ENCODE data around the gene CCDC34. TPM values are rescaled to one million over a fixed set of nuclear protein-coding genes. Genes with fewer than 3 reads are reported as not detected.

Gene CCDC34
- total RNA-seq, 1 donor from 2014 or later, result 3.4 TPM

- DNase-seq (ENCODE audit: extremely low read depth, low read depth, low spot score), result no peak
These were observed 31.8 kb upstream of the CCDC34 start for GRCh38 chr11:27394781-27395228.

DNA sequence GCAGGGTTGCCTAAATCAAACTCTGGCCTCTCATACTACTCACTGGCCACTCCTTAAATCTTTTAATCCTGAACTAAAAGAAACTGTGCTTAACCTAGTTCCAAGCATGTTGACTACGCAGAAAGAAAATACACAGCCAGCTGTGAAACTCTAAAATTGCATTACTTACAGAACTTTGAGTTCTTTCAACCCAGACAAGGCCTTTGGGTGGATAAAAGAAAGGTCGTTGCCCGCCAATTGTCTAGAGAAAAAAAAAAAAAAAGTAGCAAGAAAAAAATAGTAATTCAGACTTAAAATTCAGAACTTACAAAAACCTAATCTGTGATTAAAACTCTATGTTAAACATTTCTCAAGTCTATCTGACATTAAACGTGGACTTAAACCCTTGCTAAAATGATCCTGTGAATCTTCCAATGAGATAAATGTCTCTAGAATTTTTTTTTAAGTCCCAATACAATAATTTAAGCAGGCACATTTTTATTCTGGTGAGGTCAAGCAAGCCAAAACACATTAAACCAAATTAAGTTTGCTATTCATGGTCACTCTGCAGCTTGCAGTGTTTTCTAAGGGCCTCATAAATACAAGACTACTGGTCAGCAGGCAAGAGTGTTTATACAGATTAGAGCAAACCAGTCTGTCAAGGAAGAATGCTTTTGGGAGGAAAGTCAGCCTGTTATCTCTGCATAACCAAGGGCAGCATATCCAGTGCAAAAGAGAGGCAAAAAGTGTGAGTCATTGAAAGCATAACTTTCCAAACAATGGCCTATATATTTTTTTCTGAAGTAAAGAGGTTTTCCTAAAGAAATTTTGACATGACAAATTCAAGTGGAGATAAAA, 29.5 kb upstream of the CCDC34 start:
- DNase-seq (ENCODE audit: extremely low read depth, low read depth, low spot score), result peak; percentile 47

DNA sequence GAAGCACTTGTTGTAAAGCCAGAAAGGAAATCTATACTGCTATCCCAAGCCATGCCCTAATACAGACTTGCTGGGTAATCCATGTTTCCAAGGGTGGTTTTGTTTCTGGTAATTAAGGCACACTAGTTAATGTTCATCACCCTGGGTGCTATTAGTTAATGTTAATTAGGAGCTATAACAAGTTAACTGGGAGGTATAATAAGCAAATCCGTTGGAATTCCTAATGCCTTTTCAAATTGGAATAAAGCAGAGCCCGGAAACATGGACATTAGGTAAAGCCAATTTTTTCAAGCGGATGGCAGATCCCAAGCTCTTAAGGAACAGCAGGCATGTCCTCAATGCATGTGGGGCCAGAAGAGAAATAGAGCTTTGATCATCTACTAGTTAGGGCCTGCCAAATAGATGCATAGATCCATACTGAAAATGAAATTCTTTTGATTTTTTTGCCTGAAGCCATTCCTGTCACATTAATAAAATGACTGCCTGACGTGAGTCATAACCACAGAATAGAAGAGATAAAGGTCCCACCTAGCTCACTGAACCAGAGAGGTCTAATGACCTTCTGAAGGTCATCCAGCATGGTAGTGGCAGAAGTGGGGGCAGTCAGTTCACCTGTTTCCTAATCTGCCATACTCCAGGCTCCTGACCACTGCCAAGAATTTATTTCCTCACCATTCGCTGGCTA, 28.5 kb upstream of the CCDC34 start:
- DNase-seq (ENCODE audit: extremely low read depth, low read depth, low spot score), result no peak

DNA sequence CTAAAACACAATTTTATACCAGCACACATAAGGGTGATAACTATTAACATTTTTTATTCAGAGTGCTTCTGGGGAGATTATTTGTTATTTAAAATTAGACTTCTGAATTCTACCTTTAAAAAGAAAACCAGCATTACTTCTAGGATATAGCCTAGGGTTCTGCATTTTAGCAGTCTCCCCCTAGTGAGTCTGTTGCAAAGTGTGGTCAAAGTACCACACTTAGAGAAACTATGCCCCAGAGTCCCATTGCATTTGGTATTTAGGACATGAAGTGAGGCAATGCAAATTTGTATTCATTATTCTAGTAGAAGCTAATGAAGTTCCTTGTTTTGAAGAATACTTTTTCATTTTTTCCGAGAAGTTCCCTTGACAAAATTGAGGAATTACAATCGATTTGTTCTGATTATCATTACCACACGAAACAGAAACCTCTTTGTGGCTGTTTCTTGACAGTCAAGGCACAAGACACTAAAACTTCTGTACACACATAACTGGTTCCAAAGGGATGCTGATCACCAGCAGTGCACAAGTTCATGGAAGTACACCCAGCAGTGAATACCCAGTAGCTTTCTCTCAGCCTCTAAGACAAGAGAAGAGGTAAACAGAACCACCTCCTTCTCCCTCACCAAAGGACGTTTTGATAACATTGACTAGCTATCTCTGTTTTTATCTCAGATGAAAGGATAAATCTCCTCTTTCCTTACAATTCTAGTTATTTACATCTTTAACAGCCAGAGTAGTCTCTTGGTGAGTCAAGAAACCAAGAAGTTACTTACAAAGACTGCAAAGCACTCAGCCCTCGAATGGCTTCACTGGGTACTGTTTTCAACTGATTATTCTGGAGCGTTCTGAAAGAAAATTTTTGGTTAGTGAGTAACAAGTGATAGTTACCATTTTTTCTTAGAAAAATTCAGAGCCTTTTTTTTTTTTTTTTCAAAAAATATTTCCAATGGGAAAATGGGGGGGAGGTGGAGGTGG, 27.6 kb upstream of the CCDC34 start:
- DNase-seq (ENCODE audit: extremely low read depth, low read depth, low spot score), result no peak

- no peak for DNase-seq (ENCODE audit: extremely low read depth, low read depth, low spot score)
These were observed 25.9 kb upstream of the CCDC34 start for GRCh38 chr11:27388869-27389268.

DNA sequence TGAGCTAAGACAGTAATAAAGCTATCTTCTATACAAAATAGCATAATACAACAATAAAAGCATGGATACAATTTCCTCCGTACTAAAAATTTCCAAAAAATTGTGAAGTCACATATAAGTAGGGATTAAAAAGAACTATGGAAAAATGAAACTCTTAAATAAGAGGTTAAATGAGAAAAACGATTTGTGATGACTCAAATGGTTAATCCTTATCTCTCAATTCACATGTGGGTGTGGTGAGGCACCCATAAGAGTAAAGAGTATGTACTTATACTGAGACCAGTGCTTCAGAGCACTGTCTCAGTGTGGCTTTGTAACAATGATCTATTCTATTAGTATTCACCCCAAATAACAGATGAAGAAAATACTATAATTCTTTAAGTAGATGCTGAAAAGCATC, 25.0 kb upstream of the CCDC34 start:
- DNase-seq (ENCODE audit: extremely low read depth, low read depth, low spot score), result no peak

GRCh38 chr11:27387362-27387761, 24.3 kb upstream of the CCDC34 start:
- no peak for DNase-seq (ENCODE audit: extremely low read depth, low read depth, low spot score)

DNA sequence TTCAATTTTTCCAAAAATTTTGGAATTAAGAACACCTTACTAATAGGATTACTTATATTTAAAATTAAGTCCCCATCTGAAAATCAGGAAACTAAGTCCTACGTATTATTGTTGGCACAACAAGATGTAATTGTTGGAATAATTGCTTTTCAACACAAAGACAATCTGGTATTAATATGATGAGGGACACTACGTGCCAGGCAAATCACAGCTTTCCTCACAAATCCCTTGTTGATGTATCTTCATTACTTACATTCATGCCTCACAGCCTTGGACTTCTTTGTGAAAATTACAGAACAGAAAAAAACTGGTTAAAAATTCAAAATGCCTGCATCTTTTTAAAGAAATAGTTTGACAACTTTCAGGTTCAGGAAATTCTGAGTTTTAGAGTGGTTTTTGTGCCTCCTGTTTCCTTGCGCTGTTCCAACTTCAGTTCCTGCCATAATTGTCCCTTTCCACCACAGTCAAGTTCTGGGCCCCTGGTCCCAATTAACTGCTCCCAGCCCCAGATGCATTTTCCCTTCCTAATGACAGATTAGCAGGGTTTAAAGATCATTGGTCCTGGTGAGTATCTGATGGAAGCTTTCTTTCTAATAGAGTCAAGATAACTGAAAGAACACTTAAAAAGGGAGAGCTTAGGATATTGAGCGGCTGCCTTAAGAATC, 23.3 kb upstream of the CCDC34 start:
- no peak for DNase-seq (ENCODE audit: extremely low read depth, low read depth, low spot score)

- no peak for DNase-seq (ENCODE audit: extremely low read depth, low read depth, low spot score)
These were observed 22.2 kb upstream of the CCDC34 start for GRCh38 chr11:27385245-27385644.

GRCh38 chr11:27384227-27384626, 21.2 kb upstream of the CCDC34 start:
- no peak for DNase-seq (ENCODE audit: extremely low read depth, low read depth, low spot score)

- no peak for DNase-seq (ENCODE audit: extremely low read depth, low read depth, low spot score)
These were observed 20.6 kb upstream of the CCDC34 start for GRCh38 chr11:27383645-27384044.

GRCh38 chr11:27381238-27381666, 18.2 kb upstream of the CCDC34 start:
- no peak for DNase-seq (ENCODE audit: extremely low read depth, low read depth, low spot score)

DNA sequence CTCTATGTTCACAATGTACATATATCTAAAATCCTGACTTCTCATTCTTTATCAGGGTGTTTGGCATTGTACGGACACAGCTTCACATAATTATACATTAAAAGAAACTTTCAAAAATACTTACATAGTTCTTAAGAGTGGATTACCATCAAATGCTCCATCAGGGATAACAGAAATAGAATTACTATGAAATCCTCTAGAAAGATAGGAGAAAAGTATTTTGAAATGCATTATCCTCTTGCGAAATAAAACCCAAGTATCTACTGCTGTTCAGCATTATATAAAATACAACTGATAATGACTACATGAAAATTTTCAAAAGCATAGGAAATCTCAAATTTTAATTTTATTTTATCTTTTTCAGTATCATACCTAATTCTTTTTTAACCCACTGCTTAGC, 17.8 kb upstream of the CCDC34 start:
- DNase-seq (ENCODE audit: extremely low read depth, low read depth, low spot score), result no peak

DNA sequence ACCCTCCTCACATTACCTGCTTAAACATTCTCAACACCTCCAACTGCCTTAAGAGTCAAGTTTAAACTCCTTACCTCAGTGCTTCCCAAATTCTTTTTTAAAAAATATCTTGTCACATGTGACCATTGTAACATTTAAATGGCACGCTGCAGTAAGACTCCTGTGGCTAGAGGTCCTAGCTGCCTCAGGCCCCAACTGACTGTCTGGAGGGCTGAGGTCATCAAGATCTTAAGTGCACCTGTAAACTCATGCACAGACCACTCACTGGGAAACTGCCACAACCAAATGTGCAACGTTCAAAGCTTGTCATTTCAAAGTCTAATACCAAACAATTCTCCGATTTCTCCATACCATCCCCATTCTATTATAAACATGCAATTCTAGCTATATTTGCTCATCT, 16.4 kb upstream of the CCDC34 start:
- DNase-seq (ENCODE audit: extremely low read depth, low read depth, low spot score), result no peak

DNA sequence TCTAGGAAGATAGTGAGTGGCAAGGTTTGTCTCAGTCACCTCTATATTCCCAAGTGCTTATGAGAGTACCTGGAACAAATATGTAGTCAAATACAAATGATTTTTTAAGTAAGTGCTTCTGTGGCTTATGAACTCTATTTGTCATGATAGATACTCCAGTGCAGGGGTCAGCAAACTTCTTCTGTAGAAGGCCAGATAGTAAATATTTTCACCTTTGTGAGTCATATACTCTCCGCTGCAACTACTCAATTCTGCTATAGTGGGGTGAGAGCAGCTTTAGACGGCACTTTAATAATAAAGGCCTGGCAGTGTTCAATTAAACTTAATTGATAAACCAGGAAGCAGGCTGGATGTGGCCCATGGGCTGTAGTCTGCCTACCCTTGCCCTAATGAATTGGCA, 12.4 kb upstream of the CCDC34 start:
- no peak for DNase-seq (ENCODE audit: extremely low read depth, low read depth, low spot score)

GRCh38 chr11:27373856-27374602, 11.0 kb upstream of the CCDC34 start:
- DNase-seq (ENCODE audit: extremely low read depth, low read depth, low spot score), result no peak

GRCh38 chr11:27373392-27373791, 10.4 kb upstream of the CCDC34 start:
- DNase-seq (ENCODE audit: extremely low read depth, low read depth, low spot score), result no peak

GRCh38 chr11:27372164-27372563, 9.1 kb upstream of the CCDC34 start:
- no peak for DNase-seq (ENCODE audit: extremely low read depth, low read depth, low spot score)

GRCh38 chr11:27371489-27371888, 8.5 kb upstream of the CCDC34 start:
- DNase-seq (ENCODE audit: extremely low read depth, low read depth, low spot score), result no peak

DNA sequence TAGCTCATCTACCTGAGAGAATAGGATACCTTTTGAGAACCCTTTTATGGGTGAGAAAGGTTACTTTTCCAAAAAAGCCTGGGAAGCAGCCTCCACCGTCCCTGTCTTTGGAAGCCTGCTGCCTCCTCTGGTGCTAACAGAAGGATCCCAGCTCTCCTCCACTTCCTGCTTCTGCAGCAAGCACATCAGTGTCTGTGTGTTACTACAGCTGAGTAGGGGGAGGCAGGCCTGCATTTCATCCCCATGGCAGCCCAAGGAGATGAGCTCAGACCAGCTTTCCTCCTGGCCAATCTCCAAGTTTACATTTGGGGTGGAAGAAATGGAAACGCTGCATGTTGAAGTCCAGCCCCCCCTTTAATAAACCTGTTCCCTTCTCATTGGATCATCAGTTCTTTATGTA, 7.4 kb upstream of the CCDC34 start:
- DNase-seq (ENCODE audit: extremely low read depth, low read depth, low spot score), result no peak

Data from glomerular endothelial cell (primary cell).